ENCODE measurements around the gene TNFSF13B. TPM values are rescaled to one million over a fixed set of nuclear protein-coding genes. Genes with fewer than 3 reads are reported as not detected.

The TNFSF13B gene
- total and polyA plus RNA-seq, 10 of the 15 experiments (the other 5 are each of a cell fraction or from before 2014, with no cell fraction given) = 11.0 to 64.2 (median 17.0) TPM

GRCh38 chr13:108288741-108289140 is 19.2 kb downstream of the TNFSF13B start:
- no peak for TF ChIP-seq ZBTB4 (CRISPR knock-in tag; IDR thresholded peaks at IDR 0.05)
- no peak for TF ChIP-seq TARDBP (IDR thresholded peaks at IDR 0.05; ENCODE audit: borderline replicate concordance)
- TF ChIP-seq MAX (IDR thresholded peaks at IDR 0.05; ENCODE audit: low read depth, low read length) = no peak
- TF ChIP-seq MYB (IDR thresholded peaks at IDR 0.05; ENCODE audit: borderline replicate concordance, low read depth, low read length) = no peak
- ChIA-PET CTCF (no interaction called here), RAD21 (ENCODE audit: unreplicated experiment) (no interaction called here), SMC1A (ENCODE audit: uncharacterized antibody, unreplicated experiment) (interaction anchor here (1.2 kb wide), 1 partner anchor 17 kb away, joined by 3 read pairs; no protein-coding TSS in a partner anchor), POLR2A (no interaction called here)
- H3K9me3 ChIP-seq (replicated peaks; ENCODE audit: control insufficient read depth, insufficient read depth, low read length) = no peaks in the 10 kb centered on the region; the same call in 2 of the 3 replicates
- BruUV-seq (replicated peaks) = no TSS peak
- H3K27ac ChIP-seq (ENCODE audit: control insufficient read depth, insufficient read depth) = no peak overlapping the region
- FAIRE-seq (no peak), ATAC-seq (no peak), DNase-seq (ENCODE audit: low read depth, low spot score) (no peak)
- no peaks in the 10 kb centered on the region for H3K4me1 ChIP-seq (ENCODE audit: control insufficient read depth, insufficient read depth, low read length)
- in situ Hi-C loops (cut with MboI) (no loop called here), intact Hi-C loops (cut with micrococcal nuclease; ENCODE audit: unreplicated experiment) (no loop called here)
- no peak overlapping the region for H3K4me2 ChIP-seq (ENCODE audit: control insufficient read depth, insufficient read depth)
- no peaks in the 10 kb centered on the region; a peak in 1 of 4 replicates for H3K36me3 ChIP-seq (ENCODE audit: control insufficient read depth in 2 of 2, insufficient read depth in 2 of 2, low read length in 1 of 2)
- WGBS (ENCODE audit: insufficient coverage, insufficient replicate concordance, low lambda C conversion rate, missing lambda C conversion rate) = 81% methylated on average over 6 of the region's 6 CpGs
- H2AFZ ChIP-seq (ENCODE audit: control insufficient read depth, low read depth, low read length) = no peak overlapping the region
- no peaks in the 10 kb centered on the region for H3K27me3 ChIP-seq (replicated peaks in 1 of 2; ENCODE audit: control insufficient read depth in 2 of 2, insufficient read depth in 2 of 2, low read length in 1 of 2)
- H3K4me3 ChIP-seq = no peak overlapping the region
- H3K9ac ChIP-seq (ENCODE audit: control insufficient read depth, insufficient read depth, low read length) = no peak overlapping the region
- H4K20me1 ChIP-seq (ENCODE audit: control insufficient read depth, insufficient read depth) = no peaks in the 10 kb centered on the region
- H3K79me2 ChIP-seq (ENCODE audit: control insufficient read depth, insufficient read depth, low read length) = no peaks in the 10 kb centered on the region

- in situ Hi-C loops (cut with MboI) = no loop called here
- H3K9ac ChIP-seq (ENCODE audit: control insufficient read depth, insufficient read depth, low read length) = no peak overlapping the region
- WGBS (ENCODE audit: insufficient coverage, insufficient replicate concordance, low lambda C conversion rate, missing lambda C conversion rate) = 0% methylated on average over 1 of the region's 1 CpG
- ATAC-seq (no peak), FAIRE-seq (no peak), DNase-seq (ENCODE audit: low read depth, low spot score) (no peak)
- no peaks in the 10 kb centered on the region; a peak in 1 of 4 replicates for H3K36me3 ChIP-seq (ENCODE audit: control insufficient read depth in 2 of 2, insufficient read depth in 2 of 2, low read length in 1 of 2)
- ChIA-PET RAD21 (ENCODE audit: unreplicated experiment) (no interaction called here), POLR2A (no interaction called here), CTCF (no interaction called here), SMC1A (ENCODE audit: uncharacterized antibody, unreplicated experiment) (no interaction called here)
- H3K4me1 ChIP-seq (ENCODE audit: control insufficient read depth, insufficient read depth, low read length) = no peaks in the 10 kb centered on the region
- no peaks in the 10 kb centered on the region for H4K20me1 ChIP-seq (ENCODE audit: control insufficient read depth, insufficient read depth)
- BruUV-seq (replicated peaks) = no TSS peak
- H3K27ac ChIP-seq (ENCODE audit: control insufficient read depth, insufficient read depth) = no peak overlapping the region
- intact Hi-C loops (cut with micrococcal nuclease; ENCODE audit: unreplicated experiment) = no loop called here
- H3K4me2 ChIP-seq (ENCODE audit: control insufficient read depth, insufficient read depth) = no peak overlapping the region
- no peaks in the 10 kb centered on the region for H3K79me2 ChIP-seq (ENCODE audit: control insufficient read depth, insufficient read depth, low read length)
- H3K27me3 ChIP-seq (replicated peaks in 1 of 2; ENCODE audit: control insufficient read depth in 2 of 2, insufficient read depth in 2 of 2, low read length in 1 of 2) = no peaks in the 10 kb centered on the region
- no peak overlapping the region for H2AFZ ChIP-seq (ENCODE audit: control insufficient read depth, low read depth, low read length)
- H3K9me3 ChIP-seq (replicated peaks; ENCODE audit: control insufficient read depth, insufficient read depth, low read length) = no peaks in the 10 kb centered on the region
- no peak overlapping the region for H3K4me3 ChIP-seq
- TF ChIP-seq CREB1 (IDR thresholded peaks at IDR 0.05; ENCODE audit: low read depth) (no peak), EGR1 (IDR thresholded peaks at IDR 0.05; ENCODE audit: borderline replicate concordance in 1 of 2, low read depth in 2 of 2, low read length in 2 of 2) (no peak), TARDBP (IDR thresholded peaks at IDR 0.05; ENCODE audit: borderline replicate concordance) (no peak), SRF (IDR thresholded peaks at IDR 0.05; ENCODE audit: low read depth in 2 of 2, low read length in 2 of 2) (no peak), STAT3 (IDR thresholded peaks at IDR 0.05; ENCODE audit: low read depth, low read length) (no peak), RELB (IDR thresholded peaks at IDR 0.05; ENCODE audit: low read depth) (no peak)
These were observed 20.3 kb downstream of the TNFSF13B start for GRCh38 chr13:108289819-108290218.

Data from GM12878 (cell line).